IPS-NIHi7 (cell line): ENCODE data around the gene DSCAM.

Experiments
- DNase-seq: peaks from one replicate; pipeline ENCODE4 v3.0.0; 2012; ENCODE audit warnings: mixed read lengths; ENCODE audit errors: extremely low spot score

The DSCAM gene

DNA sequence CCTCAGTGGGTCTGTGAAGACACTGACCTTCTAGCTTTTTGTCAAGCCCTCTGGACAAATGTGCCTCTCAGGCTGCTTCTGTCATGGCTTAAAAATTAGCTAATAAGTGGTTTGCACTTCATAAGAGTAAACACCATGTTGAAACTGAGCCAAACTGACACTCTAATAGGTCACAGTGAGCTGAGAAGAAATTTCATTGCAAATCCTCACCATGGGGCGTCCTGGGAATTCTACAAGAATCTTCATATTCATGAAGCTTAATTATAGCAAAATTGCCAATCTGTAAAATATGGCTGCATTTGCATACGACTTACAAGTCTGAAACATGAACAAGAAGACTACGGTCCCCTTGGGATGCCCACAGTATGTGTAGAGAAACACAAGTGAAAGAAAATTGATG lies 188.6 kb downstream of the DSCAM start:
- DNase-seq = no peak

DNA sequence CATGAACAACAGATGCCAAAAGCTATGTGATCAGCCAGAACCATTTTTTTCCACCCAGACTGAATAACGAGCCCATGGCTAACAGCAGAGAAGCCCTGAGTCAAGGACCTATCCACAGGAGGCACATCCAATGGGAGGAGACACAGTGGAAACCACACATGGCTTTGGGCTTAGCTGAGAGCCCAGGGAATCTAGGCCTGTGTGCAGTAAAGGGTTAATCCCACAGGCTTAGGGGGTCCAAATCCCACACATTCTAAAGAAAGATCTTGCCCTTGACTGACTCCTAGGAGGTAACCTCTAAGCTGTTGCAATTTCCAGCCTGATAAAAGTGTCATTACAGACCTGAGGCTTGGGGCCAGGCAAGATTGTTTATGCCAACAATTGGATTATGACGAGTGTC lies 194.5 kb downstream of the DSCAM start:
- DNase-seq = no peak

- DNase-seq = no peak
Observed at GRCh38 chr21:40647706-40648105, 199.3 kb downstream of the DSCAM start.

DNA sequence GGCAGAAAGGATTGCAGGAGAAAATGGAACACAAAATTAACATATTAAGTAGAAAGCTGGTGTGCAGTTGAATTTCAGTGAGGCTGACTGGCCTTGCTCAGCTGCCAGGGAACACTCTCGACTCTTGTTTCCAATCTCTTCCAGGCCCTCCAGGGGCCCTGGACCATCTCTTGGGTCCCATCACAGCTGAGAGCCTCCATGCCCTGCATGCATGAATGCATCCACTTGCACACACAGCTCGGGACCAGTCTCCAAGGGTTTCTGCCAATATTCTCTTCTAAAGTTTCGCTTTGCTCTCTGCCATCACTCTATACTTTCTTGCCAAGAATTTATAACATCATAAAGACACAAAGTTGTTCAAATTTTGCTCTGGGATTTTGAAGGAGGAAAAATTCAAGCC lies 200.3 kb downstream of the DSCAM start:
- no peak for DNase-seq

DNA sequence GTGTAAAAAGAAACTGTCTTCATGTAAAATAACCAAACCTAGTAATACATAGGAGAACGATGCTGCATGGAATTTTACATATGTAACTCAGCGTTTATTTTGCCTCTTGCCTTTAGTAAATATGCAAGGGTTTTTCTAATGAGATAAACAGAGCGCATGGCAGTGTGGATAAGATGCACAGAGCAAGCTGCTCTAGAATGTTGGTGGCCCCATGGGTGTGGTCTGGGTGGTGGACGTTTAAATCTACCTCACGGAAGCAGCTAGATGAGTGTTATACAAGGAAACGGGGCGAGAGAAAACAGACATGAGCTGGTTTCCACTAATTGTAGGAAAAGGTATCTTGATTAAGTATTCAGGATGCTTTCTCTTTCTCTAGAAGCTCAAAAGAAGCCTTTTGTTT lies 205.9 kb downstream of the DSCAM start:
- DNase-seq = no peak

GRCh38 chr21:40640266-40640789 lies 206.6 kb downstream of the DSCAM start:
- no peak for DNase-seq

DNA sequence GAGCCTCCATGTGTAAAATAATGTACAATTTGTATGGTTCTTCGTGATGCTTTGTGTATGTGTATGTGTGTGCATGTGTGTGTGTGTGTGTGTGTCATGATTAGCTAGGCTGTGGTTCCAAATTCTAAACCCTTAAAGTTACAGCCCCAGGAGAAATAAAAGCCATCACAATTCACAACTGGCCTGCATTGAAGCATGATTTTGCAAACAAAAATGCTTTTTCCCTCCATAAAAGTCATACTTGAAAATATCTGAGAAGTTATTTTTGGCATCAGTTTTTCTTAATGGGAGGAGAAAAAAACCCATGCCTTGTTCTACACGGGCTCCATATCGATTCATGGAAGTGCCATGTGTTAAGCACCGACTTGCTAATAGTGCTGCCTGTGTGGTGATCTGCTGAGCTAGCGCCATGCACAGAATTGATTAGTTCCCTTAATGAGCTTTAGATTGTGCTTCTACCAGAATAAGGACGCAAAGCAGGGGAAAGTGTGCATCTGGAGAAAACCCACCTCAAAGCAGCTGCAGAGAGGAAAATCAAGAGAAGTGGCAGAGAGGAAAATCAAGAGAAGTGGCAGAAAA lies 207.3 kb downstream of the DSCAM start:
- no peak for DNase-seq

DNA sequence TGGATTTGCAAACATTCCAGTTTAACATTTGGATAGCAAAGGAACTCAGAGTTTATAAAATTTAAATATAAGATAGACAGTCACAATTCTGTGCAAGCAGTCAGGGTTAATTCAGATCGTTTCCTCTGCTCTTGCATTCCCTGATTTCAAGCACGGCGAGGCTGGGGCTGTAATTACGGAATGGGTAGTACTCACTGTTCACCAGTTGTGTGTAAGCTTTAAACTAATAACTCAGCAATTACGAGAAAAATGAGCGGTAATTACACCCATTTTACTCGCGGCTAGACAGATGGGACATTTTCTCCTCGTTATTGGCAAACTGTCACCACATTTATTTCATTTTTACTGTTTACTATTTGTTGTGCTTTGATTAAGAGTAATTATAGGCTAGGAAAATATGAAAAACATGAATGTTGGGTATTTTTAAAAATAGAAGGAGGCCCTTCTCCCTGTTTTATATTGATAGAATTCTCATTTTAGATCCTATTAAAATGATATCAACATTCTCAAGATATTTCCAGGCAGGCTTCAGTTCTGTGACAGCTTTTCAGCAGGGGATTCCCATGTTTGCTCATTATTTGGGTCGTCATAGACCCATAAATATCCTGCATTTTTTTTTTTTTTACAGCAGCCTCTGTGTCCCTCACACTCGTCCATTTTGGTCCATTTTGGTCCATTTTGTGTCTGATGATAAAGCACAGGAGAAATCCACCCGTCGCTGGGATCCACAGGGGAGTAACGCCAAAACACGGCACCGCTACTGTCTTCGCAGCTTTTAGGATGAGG lies 208.3 kb downstream of the DSCAM start:
- no peak for DNase-seq

DNA sequence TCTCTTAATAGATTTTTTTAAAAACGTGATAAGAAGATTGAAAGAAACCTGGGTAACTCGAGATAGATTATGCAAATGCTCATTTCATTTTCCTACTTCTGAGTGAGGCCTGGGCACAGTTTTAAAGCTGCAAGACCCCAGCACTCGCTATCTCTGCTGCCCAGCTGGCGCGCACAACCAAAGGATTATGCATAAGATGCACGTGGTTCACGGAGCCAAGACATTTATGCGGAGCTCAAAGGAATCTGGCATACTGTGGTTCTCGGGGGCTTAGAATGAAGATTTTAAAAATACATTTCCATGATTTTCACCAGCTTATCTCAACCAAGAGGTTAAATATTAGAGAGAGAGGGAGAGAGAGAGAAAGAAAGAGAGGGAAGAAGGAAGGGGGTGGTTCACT lies 210.9 kb downstream of the DSCAM start:
- no peak for DNase-seq

GRCh38 chr21:40635391-40635790 lies 211.6 kb downstream of the DSCAM start:
- no peak for DNase-seq

GRCh38 chr21:40634141-40634540 lies 212.8 kb downstream of the DSCAM start:
- DNase-seq = no peak

- DNase-seq = no peak
Observed at GRCh38 chr21:40633048-40633447, 213.9 kb downstream of the DSCAM start.

DNA sequence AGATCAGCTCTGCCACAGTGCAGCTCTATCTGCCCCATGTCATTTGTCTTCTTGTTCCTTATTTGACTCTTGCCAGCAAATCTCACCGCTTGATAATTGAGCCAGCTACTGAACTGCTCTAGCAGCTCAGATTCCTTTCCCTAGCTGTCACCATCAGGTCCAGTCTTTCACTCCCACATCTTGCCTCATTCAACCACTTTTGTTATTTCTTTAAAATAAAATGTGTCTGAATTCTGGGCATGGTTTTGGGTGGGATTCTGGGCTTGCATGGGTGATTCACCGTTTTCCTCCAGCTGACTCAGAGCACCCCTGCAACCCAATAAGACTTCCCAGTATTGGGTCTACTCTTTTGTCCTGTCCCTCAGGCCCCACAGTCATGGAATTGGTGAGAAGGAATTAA lies 215.7 kb downstream of the DSCAM start:
- DNase-seq = no peak

DNA sequence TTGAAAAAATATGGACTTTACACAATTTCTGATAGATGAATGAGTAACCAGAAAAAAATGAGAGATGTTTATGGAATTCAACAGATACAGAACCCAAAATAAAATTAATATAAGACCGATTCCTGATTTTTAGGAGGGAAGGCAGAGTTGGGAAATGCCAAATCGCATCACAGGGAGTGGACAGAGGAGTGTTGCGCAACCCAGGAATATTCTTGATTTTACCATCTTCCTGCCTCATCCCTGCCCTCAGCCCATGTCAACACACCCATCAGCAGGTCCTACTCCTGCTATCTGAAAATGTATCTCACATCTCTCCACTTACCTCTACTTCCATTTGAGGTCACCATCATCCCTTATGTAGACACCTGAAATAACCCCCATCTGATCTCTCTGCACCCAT lies 221.0 kb downstream of the DSCAM start:
- no peak for DNase-seq

DNA sequence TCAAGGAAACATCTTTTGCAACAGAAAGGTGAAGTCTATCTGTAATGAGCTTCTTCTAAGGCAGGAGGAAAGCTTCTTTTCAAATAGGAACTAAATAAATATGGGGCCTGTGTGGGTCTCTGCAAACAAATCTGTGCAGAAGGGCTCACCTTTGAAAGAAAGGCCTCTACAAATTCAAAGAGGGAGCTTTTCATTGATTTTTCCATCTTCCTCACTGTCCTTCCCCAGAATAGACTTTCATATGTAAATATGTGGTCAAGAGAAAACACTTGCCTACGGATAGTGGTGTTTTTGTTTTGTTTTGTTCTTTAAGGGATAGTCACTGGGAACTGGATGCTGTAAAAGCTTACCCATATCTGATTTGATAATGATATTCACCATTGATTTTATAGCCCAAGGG lies 223.4 kb downstream of the DSCAM start:
- no peak for DNase-seq

DNA sequence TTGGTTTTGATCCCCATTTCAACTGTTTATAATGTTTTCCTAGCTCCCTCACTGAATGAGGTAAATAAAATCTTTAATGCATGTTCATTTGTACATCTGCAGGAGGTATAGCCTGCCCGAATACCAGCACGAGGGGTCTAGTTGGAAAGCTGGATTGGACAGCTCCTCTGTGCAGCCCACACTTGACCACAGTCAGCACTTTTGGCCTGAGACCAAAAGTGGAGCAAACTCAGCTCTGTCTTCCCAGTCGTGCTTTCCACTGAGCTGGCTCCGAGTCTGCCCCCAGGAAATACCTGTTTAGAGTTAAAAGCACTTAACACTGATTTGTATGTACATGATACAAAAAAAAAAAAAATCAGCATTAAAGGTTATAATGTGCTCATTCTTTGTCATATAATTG lies 224.4 kb downstream of the DSCAM start:
- DNase-seq = peak; percentile 33

DNA sequence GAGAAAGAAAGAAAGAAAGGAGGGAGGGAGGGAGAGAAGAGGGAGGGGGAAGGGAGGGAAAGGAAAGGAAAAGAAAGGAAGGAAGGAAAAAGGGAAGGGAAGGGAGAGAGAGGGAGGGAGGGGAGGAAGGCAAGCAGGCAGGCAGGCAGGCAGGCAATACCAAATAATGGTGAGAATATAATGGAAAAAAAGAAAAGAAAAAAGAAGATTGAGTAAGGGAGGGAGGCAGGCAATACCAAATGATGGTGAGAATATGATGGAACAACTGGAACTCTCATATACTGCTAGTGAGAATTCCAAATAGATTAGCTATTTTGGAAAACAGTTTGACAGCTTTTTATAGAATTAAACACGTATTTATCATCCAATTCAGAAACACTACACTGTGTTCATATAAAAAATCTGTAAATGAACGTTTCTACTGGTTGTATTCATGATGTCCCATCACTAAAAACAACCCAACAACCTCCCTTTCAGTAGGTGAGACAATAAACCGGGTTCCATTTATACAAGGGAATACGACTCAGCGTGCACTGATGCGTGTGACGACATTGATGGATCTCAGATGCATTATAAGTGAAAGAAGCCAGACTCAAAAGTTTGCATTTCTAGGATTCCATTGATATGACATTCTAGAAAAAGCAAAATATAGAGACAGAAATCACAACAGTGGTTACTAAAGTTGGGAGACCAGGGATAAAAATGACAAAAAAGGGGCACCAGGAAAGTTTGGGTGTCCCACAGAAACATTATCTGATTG lies 226.4 kb downstream of the DSCAM start:
- DNase-seq = no peak

DNA sequence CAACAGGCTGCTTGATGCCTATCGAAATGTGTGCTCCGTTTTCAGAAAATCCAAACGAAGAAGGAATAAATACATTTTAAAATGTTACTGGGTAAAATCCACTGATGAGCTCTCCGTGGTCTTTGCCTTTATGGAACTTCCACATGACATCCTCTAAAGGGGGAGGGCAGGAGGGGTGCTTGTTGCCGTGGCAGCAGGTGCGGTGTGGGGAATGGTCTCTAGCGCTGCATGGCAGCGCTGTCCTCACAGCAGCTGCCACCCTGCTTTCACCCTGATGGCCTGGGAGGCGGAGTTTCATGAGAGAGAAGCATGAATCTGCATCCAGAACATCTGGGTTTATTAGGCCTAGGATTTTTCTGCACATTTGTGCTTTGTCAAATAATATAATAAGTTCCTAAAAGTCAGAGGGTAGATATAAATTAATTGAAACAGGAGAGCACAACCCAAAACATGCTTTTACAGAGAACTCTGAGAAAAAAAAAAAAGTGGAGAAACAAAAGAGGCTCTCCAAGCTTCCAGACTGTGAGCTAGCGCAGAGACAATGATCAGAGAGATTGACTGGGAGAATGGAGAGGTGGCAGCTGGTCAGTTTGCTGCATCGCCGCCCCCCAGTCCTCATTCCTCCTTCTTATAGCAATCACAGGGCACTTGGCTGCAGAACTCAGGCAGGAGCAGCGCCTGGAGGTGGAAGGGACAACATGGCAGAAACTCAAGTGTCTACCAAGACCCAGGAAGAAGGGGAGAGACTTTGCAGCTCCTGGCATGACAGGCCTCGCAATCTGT lies 228.6 kb downstream of the DSCAM start:
- DNase-seq = no peak

DNA sequence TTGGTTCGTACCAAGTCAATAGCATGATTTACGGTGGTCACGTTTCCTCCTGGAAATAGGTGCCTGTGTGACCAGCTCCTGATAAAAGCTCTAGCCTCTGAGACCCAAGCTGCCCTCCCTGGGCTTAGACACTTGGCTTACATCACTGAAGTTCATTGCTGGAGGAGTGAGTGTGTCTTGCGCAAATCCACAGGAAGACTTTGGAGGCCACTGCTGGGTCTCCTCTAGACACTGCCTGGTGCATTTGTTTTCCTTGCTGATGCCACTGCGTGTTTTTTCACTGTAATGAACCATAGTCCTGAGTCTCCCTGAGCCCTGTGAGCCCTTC lies 230.6 kb downstream of the DSCAM start:
- no peak for DNase-seq

DNA sequence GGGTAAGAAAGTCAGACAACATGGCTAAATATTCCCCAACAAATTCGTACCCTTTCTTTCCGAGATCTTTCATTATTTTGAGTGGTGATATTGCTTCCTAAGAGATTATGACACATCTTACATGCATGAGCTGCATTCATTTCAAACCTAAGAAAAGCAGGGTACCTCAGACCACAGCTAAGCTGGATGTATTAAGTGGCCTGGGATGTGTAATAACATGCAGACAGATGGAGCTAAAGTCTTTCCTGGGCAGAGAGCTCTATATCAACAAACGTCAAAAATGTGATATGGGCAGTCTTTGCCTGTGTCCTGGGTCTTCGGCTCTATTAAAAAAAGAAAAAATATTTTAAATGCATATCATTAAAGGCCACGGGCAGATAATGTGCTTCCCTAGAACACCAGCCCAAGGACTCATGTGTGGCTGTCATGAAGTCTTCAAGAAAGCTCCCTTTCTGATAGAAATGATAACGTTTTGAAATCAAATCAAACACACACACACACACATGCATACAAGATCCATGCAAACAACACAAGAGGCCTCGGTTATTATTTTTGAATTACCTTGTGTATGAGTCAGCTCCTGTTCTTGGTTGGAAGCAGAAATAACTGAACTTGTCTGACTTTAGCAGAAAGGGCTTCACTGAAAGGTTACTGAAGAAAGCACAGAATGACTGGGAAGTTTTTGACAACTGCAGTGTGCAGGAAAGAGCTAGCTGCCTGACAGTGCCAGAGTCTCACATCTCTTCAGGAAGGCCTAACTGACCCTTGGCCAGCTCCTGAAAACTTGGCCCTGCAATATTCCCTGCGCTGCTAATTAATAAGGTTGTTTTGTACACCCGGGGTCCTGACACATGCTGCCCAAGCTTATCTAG lies 231.2 kb downstream of the DSCAM start:
- no peak for DNase-seq

DNA sequence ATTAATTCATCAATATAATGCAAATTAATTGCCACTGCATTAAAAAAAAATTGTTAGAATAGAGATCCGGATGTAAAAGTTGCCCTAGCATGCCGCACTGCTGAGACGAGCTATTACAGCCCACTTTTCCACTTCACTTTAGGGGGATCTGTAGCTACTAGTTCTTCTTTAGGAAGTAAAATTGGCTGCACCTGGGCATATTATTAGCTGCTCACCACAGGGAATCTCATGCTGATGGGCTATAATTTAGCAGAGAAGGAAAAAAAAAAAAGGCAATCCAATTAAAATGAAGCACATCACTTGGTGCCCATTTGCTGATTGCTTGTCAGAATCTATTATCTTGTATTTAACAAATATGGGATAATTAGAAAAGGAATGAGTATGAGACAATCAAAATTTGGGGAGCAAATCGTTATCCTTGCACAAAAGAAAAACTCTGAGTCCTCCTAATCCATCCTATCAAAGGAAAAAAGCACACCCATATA lies 233.4 kb downstream of the DSCAM start:
- no peak for DNase-seq
